ENCODE results near the gene SH3D19. TPM values are rescaled to one million over a fixed set of nuclear protein-coding genes. Genes with fewer than 3 reads are reported as not detected.

SH3D19 gene
- polyA plus RNA-seq, 2 of the 4 experiments (the other 2 are of a cell fraction), result 15.3 to 22.9 TPM

DNA sequence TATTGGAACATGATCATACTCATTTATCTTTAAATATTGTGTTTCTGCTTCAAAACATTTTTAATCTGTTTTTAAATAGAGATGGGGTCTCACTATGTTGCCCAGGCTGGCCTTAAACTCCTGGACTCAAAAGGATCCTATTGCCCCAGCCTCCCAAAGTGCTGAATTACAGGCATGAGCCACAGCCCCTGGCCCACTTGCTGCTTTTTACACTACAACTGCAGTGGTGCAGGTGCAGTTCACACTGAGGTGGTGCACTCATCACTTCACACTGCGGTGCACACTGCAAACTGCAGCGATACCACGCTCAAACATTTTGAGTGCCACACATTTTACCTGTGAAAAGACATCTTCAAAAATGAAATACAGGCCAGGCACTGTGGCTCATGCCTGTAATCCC, 215.2 kb downstream of the SH3D19 start:
- ChIA-PET CTCF (no interaction called here), POLR2A (no interaction called here)
- no peak for DNase-seq (ENCODE audit: low read depth in 1 of 2, low spot score in 1 of 2)
- no peak overlapping the region for H3K4me2 ChIP-seq
- no peak for FAIRE-seq
- TF ChIP-seq EP300 (IDR thresholded peaks at IDR 0.05) (no peak), NPAS2 (CRISPR knock-in tag; IDR thresholded peaks at IDR 0.05; ENCODE audit: borderline replicate concordance) (no peak), CEBPB (IDR thresholded peaks at IDR 0.05) (no peak), KDM5A (IDR thresholded peaks at IDR 0.05) (no peak), HDAC2 (IDR thresholded peaks at IDR 0.05) (no peak), HOXB5 (CRISPR knock-in tag; IDR thresholded peaks at IDR 0.05) (no peak), BCL3 (IDR thresholded peaks at IDR 0.05) (no peak)
- TF ChIP-seq, protein P1, sequence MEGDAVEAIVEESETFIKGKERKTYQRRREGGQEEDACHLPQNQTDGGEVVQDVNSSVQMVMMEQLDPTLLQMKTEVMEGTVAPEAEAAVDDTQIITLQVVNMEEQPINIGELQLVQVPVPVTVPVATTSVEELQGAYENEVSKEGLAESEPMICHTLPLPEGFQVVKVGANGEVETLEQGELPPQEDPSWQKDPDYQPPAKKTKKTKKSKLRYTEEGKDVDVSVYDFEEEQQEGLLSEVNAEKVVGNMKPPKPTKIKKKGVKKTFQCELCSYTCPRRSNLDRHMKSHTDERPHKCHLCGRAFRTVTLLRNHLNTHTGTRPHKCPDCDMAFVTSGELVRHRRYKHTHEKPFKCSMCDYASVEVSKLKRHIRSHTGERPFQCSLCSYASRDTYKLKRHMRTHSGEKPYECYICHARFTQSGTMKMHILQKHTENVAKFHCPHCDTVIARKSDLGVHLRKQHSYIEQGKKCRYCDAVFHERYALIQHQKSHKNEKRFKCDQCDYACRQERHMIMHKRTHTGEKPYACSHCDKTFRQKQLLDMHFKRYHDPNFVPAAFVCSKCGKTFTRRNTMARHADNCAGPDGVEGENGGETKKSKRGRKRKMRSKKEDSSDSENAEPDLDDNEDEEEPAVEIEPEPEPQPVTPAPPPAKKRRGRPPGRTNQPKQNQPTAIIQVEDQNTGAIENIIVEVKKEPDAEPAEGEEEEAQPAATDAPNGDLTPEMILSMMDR (IDR thresholded peaks at IDR 0.05), result no peak
- TF ChIP-seq, protein P2, sequence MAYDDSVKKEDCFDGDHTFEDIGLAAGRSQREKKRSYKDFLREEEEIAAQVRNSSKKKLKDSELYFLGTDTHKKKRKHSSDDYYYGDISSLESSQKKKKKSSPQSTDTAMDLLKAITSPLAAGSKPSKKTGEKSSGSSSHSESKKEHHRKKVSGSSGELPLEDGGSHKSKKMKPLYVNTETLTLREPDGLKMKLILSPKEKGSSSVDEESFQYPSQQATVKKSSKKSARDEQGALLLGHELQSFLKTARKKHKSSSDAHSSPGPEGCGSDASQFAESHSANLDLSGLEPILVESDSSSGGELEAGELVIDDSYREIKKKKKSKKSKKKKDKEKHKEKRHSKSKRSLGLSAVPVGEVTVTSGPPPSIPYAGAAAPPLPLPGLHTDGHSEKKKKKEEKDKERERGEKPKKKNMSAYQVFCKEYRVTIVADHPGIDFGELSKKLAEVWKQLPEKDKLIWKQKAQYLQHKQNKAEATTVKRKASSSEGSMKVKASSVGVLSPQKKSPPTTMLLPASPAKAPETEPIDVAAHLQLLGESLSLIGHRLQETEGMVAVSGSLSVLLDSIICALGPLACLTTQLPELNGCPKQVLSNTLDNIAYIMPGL (CRISPR knock-in tag; IDR thresholded peaks at IDR 0.05; ENCODE audit: borderline replicate concordance), result no peak
- no peaks in the 10 kb centered on the region for H3K4me1 ChIP-seq
- H3K4me3 ChIP-seq, result no peak overlapping the region
- H3K9me3 ChIP-seq, result no peaks in the 10 kb centered on the region
- WGBS (ENCODE audit: missing lambda C conversion rate), result 100% methylated on average over 3 of the region's 3 CpGs
- ATAC-seq, result no peak
- H3K27ac ChIP-seq, result no peak overlapping the region

- ATAC-seq, result peak; percentile 15 to 27; a peak in 2 of 6 replicates
- no peak for DNase-seq (ENCODE audit: low read depth in 1 of 2, low spot score in 1 of 2)
- Histone ChIP-seq H3K4me1 (peaks cover 6% of the 10 kb centered on the region; the same call in 2 of the 3 replicates), H3K27ac (no peak overlapping the region), H3K4me3 (no peak overlapping the region), H3K4me2 (no peak overlapping the region), H3K9me3 (no peaks in the 10 kb centered on the region)
- FAIRE-seq, result no peak
- ChIA-PET POLR2A (no interaction called here), CTCF (no interaction called here)
- 90% methylated on average over 3 of the region's 3 CpGs for WGBS (ENCODE audit: missing lambda C conversion rate)
- no peak for TF ChIP-seq ZC3H11A (IDR thresholded peaks at IDR 0.05)
These were observed 218.3 kb downstream of the SH3D19 start for GRCh38 chr4:151107063-151107462.

DNA sequence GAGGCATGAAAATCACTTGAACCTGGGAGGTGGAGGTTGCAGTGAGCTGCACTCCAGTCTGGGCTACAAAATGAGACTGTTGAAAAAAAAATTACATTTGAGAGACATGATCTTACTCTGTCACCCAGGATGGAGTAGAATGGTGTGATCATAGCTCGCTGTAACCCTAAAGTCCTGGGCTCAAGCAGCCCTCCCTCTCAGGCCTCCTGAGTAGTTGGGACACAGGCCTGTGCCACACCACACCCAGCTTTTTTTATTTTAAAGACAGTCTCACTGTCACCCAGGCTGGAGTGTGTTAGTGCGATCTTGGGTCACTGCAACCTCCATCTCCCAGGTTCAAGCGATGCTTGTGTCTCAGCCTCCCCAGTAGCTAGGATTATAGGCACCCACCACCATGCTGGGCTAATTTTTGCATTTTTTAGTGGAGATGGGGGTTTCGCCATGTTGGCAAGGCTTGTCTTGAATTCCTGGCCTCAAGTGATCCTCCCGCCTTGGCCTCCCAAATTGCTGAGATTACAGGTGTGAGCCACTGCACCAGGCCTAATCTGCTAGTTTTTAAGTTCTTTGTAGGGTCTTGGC, 219.9 kb downstream of the SH3D19 start:
- FAIRE-seq (no peak), ATAC-seq (peak in 1 of 2 experiments; percentile 25; a peak in 4 of 6 replicates), DNase-seq (ENCODE audit: low read depth in 1 of 2, low spot score in 1 of 2) (no peak)
- Histone ChIP-seq H3K4me1 (peaks cover 15% of the 10 kb centered on the region; the same call in 2 of the 3 replicates), H3K27ac (no peak overlapping the region), H3K9me3 (no peaks in the 10 kb centered on the region), H3K4me2 (no peak overlapping the region), H3K4me3 (no peak overlapping the region)
- 100% methylated on average over 5 of the region's 5 CpGs for WGBS (ENCODE audit: missing lambda C conversion rate)
- CTCF ChIA-PET, result no interaction called here
- POLR2A ChIA-PET, result interaction anchor here (1.0 kb wide), 1 partner anchor 12 kb away, joined by 3 read pairs; no protein-coding TSS in a partner anchor
- TF ChIP-seq POLR2AphosphoS2 (conservative IDR thresholded peaks at IDR 0.05; ENCODE audit: low read length) (peak; percentile 82; the same call in 1 of the 2 replicates), JUN (IDR thresholded peaks at IDR 0.05) (no peak), PBX3 (IDR thresholded peaks at IDR 0.05) (peak; percentile 38; the same call in 1 of the 2 replicates), FOXS1 (CRISPR knock-in tag; IDR thresholded peaks at IDR 0.05) (no peak), RARB (CRISPR knock-in tag; IDR thresholded peaks at IDR 0.05) (no peak)
- TF ChIP-seq, protein P3, sequence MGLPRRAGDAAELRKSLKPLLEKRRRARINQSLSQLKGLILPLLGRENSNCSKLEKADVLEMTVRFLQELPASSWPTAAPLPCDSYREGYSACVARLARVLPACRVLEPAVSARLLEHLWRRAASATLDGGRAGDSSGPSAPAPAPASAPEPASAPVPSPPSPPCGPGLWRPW (IDR thresholded peaks at IDR 0.05), result no peak

All from A549 (cell line).